Psoas muscle (tissue), 8 donors: Measurements from ENCODE around the gene RSRC2. TPM values are rescaled to one million over a fixed set of nuclear protein-coding genes. Genes with fewer than 3 reads are reported as not detected.

Source experiments
- ATAC-seq, 4 donors: fragments of 200-7000 bp; cut with Tn5 transposase; one replicate each; pipeline ENCODE4 v1.9.1; 2020; ENCODE audit warnings: moderate library complexity in 3 of 4, mild to moderate bottlenecking in 2 of 4
- DNase-seq, 2 donors: peaks; one replicate each; pipeline ENCODE4 v3.0.0-alpha.2; 2020
- H3K27ac ChIP-seq: fragments of 200-600 bp; one replicate; pipeline ENCODE4 v1.8.0; 2022
- H3K27me3 ChIP-seq, 3 donors: fragments of 200-600 bp in 1 of 3; one replicate each; pipeline versions ENCODE4 v1.6.1 to v1.8.0; 2013 to 2022; ENCODE audit warnings: low read length in 2 of 3, mild to moderate bottlenecking in 2 of 3, moderate library complexity in 1 of 3; ENCODE audit not compliant: insufficient read depth in 3 of 3
- H3K36me3 ChIP-seq, 2 donors: fragments of 200-600 bp in 1 of 2; one replicate each; pipeline versions ENCODE4 v1.6.1 to v1.8.0; 2013 to 2022; ENCODE audit warnings: low read depth in 1 of 2, mild to moderate bottlenecking in 1 of 2, moderate library complexity in 1 of 2; ENCODE audit not compliant: insufficient read depth in 1 of 2
- H3K4me1 ChIP-seq: fragments of 200-600 bp; one replicate; pipeline ENCODE4 v1.8.0; 2022
- H3K4me3 ChIP-seq: fragments of 200-600 bp; one replicate; pipeline ENCODE4 v1.8.0; 2022; ENCODE audit warnings: mild to moderate bottlenecking
- H3K9me3 ChIP-seq: fragments of 200-600 bp; one replicate; pipeline ENCODE4 v1.8.0; 2022
- WGBS, 3 donors: extraction: QIAGEN DNeasy Blood & Tissue Kit; methylation state at CpG; one replicate each; pipeline versions ENCODE4 v1.1.6 to v1.1.7; 2013; 5-methylcytosine and 5-hydroxymethylcytosine counted together
- intact Hi-C, 2 donors: fragments of 100-400 bp; cut with DNase I; formaldehyde crosslinking; loops; one replicate each; pipeline versions ENCODE4 v1.11.0 to v1.14.2; 2022
- polyA plus RNA-seq, 3 donors: library from polyadenylated mRNA; stranded (reverse); fragments of 200-250 nt; gene quantifications; one replicate each; pipeline ENCODE4 v1.2.3, GENCODE V29; 2013
- total RNA-seq, 4 donors: library from RNA; stranded (reverse); fragmentation: NEBNext Ultra II Directional in 2 of 4; extraction: Animal tissue kit (Norgen Biotek cat#: 25700) in 2 of 4; gene quantifications; one replicate each; pipeline versions ENCODE4 v1.2.1 to v1.2.4, GENCODE V29; 2021 to 2023
- TF ChIP-seq, protein P1 (sequence below): fragments of 200-600 bp; IDR thresholded peaks from one replicate; pipeline ENCODE4 v1.8.0; 2022; ENCODE audit warnings: antibody characterized with exemption
- donor health status: healthy with polysubstance abuse.
- donor health status: DM: no; HTN: no; CAD: no; lungs with moderate emphysema.
- donor health status: Bipolar disorder and iron deficiency.
- donor health status: healthy.
- donor health status: DM: yes; HTN: yes; CAD: no.
- donor health status: DM: no; HTN: no; CAD: no.
- donor health status: DM: no; HTN: no; CAD: no.
- donor health status: DM: yes; HTN: yes; CAD: no.

Gene RSRC2
- total and polyA plus RNA-seq, 7 donors = 44.0 to 83.4 (median 54.2) TPM

DNA sequence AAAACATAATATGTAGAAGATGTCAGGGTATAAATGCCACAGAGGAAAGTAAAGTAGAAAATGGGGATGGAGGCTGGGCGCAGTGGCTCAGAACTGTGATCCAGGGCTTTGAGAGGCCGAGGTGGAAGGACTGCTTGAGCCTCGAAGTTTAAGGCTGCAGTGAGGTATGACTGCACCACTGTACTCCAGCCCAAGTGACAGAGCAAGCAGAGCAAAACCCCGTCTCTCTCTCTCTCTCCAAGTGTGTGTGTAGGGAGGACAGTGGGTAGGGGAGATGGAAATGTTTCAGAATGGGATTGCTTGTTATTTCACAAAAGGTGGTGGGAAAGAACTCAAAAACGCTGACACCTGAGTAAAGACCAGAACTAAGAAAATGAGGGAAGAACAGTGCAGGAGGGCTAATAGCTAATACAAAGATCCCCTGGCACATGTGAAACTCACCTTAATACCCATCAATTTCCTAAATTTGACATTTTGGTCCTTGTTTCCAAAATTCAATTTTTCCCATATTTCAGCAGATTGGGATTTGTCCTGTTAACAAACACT lies 20.3 kb downstream of the RSRC2 start:
- no peak overlapping the region for H3K27ac ChIP-seq
- DNase-seq (no peak), ATAC-seq (no peak)
- H3K9me3 ChIP-seq = no peaks in the 10 kb centered on the region
- intact Hi-C loops = loop anchor here (5.0 to 10.0 kb wide), 2 partner anchors 172 to 174 kb away; no protein-coding TSS in a partner anchor
- no peak overlapping the region for H3K4me3 ChIP-seq
- H3K4me1 ChIP-seq = peaks cover under 1% of the 10 kb centered on the region
- peaks cover 13 to 94% of the 10 kb centered on the region in 2 donors for H3K36me3 ChIP-seq
- no peaks in the 10 kb centered on the region for H3K27me3 ChIP-seq
- TF ChIP-seq, protein P1, sequence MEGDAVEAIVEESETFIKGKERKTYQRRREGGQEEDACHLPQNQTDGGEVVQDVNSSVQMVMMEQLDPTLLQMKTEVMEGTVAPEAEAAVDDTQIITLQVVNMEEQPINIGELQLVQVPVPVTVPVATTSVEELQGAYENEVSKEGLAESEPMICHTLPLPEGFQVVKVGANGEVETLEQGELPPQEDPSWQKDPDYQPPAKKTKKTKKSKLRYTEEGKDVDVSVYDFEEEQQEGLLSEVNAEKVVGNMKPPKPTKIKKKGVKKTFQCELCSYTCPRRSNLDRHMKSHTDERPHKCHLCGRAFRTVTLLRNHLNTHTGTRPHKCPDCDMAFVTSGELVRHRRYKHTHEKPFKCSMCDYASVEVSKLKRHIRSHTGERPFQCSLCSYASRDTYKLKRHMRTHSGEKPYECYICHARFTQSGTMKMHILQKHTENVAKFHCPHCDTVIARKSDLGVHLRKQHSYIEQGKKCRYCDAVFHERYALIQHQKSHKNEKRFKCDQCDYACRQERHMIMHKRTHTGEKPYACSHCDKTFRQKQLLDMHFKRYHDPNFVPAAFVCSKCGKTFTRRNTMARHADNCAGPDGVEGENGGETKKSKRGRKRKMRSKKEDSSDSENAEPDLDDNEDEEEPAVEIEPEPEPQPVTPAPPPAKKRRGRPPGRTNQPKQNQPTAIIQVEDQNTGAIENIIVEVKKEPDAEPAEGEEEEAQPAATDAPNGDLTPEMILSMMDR = no peak
- WGBS, 3 donors = 91 to 92% (median 92%) methylated on average over 5 of the region's 5 CpGs

DNA sequence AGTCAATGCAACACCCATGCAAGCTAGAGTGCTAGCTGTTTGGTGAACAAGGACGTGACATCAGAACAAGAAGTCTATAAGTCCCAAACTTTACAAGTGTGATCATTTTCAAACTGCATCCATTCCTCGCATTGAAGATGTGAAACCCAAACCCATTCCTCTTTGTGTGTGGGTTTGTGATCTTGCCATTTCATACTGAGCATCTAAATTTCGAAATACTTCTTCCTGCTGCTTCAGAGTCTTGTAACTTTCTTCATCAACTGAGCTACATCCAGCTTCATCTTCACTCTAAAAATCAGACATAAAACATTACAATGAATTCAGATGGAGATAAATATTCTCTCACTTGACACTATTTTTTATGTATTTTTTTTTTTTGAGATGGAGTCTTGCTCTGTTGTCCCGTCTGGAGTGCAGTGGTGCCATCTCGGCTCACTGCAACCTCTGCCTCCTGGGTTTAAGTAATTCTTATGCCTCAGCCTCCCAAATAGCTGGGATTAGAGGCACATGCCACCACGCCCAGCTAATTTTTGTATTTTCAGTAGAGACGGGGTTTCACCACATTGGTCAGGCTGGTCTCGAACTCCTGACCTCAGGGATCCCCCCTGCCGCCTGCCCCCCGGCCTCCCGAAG lies 21.2 kb downstream of the RSRC2 start:
- Histone ChIP-seq H3K27ac (no peak overlapping the region), H3K4me3 (no peak overlapping the region), H3K36me3 (peaks cover 10 to 84% of the 10 kb centered on the region in 2 donors), H3K27me3 (no peaks in the 10 kb centered on the region), H3K4me1 (peaks cover 5% of the 10 kb centered on the region), H3K9me3 (no peaks in the 10 kb centered on the region)
- intact Hi-C loops = loop anchor here (5.0 to 10.0 kb wide), 2 partner anchors 171 to 173 kb away; no protein-coding TSS in a partner anchor
- no peak for ATAC-seq
- TF ChIP-seq, protein P1 = no peak
- DNase-seq = no peak
- 84 to 89% (median 88%) methylated on average over 11 of the region's 11 CpGs for WGBS, 3 donors

DNA sequence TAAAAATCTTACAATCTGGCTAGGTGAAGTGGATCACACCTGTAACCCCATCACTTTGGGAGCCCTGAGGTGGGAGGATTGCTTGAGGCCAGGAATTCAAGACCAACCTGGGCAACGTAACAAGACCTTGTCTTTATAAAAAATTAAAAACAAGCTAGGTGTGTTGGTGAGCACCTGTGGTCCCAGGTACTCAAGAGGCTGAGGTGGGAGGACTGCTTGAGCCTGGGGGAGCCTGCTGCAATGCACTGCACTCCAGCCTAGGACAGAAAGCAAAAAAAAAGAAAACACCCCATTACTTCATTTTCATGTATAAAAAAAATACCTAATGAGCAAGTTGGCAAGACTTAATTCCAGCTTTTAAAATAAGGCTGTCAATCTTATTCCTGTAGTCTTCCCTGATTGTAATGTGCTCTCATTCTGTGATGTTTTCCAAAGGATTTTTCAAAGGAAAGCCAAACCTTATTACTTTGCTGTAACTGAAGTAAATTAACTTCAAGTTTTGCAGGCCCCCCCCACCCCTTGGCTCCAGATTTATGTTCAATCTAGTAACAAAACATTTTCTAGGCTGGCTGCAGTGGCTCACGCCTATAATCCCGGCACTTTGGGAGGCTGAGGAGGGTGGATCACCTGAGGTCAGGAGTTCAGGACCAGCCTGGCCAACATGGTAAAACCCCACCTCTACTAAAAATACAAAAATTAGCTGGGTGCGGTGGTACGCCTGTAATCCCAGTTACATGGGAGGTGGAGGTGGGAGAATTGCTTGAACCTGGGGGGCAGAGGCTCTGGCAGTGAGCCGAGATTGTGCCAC lies 22.7 kb downstream of the RSRC2 start:
- TF ChIP-seq, protein P1 = no peak
- peaks cover 11% of the 10 kb centered on the region for H3K4me1 ChIP-seq
- peaks cover 6 to 69% of the 10 kb centered on the region in 2 donors for H3K36me3 ChIP-seq
- no peak overlapping the region for H3K4me3 ChIP-seq
- no peaks in the 10 kb centered on the region for H3K9me3 ChIP-seq
- H3K27ac ChIP-seq = no peak overlapping the region
- H3K27me3 ChIP-seq = no peaks in the 10 kb centered on the region
- DNase-seq (no peak), ATAC-seq (no peak)
- 67 to 85% (median 75%) methylated on average over 6 of the region's 6 CpGs for WGBS, 3 donors
- intact Hi-C loops = loop anchor here in 1 of 2 donors (10.0 kb wide), 1 partner anchor 169 kb away; no protein-coding TSS in a partner anchor

DNA sequence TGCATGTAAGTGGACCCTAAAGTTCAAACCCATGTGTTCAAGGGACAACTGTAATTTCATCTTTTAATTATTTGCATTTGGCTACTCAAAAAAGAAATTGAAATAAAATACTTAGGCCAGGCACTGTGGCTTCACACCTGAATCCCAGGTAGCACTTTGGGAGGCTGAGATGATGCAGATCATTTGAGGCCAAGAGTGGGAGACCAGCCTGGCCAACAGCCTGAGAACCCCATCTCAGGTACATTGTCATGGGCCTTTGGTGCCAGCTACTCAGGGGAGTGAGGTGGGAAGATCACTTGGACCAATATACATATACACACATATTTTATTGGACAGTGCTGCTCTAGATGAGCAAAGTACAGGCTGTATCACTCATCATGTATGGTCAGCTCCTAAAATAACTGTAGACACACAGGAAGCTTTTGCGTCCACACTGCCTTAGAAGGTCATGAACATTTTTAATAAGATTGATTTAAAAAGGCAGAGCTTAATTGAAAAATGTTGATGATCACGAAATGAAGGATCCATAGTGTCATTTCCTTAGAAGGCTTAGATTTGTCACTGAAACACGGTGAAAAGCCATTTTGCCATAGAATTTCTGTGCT lies 23.5 kb downstream of the RSRC2 start:
- peaks cover 18% of the 10 kb centered on the region for H3K4me1 ChIP-seq
- intact Hi-C loops = loop anchor here in 1 of 2 donors (10.0 kb wide), 1 partner anchor 168 kb away; no protein-coding TSS in a partner anchor
- peak overlapping the region; percentile 19 for H3K27ac ChIP-seq
- no peak for DNase-seq
- H3K9me3 ChIP-seq = no peaks in the 10 kb centered on the region
- H3K27me3 ChIP-seq = no peaks in the 10 kb centered on the region
- H3K36me3 ChIP-seq = peaks cover 3 to 65% of the 10 kb centered on the region in 2 donors
- H3K4me3 ChIP-seq = no peak overlapping the region
- TF ChIP-seq, protein P1 = no peak
- WGBS, 3 donors = 78 to 84% (median 80%) methylated on average over 3 of the region's 3 CpGs
- no peak for ATAC-seq
